ENCODE results near the gene CCRL2.
A peak's percentile ranks its signal among the peaks of the same experiment; 100 is the strongest.

The CCRL2 gene

DNA sequence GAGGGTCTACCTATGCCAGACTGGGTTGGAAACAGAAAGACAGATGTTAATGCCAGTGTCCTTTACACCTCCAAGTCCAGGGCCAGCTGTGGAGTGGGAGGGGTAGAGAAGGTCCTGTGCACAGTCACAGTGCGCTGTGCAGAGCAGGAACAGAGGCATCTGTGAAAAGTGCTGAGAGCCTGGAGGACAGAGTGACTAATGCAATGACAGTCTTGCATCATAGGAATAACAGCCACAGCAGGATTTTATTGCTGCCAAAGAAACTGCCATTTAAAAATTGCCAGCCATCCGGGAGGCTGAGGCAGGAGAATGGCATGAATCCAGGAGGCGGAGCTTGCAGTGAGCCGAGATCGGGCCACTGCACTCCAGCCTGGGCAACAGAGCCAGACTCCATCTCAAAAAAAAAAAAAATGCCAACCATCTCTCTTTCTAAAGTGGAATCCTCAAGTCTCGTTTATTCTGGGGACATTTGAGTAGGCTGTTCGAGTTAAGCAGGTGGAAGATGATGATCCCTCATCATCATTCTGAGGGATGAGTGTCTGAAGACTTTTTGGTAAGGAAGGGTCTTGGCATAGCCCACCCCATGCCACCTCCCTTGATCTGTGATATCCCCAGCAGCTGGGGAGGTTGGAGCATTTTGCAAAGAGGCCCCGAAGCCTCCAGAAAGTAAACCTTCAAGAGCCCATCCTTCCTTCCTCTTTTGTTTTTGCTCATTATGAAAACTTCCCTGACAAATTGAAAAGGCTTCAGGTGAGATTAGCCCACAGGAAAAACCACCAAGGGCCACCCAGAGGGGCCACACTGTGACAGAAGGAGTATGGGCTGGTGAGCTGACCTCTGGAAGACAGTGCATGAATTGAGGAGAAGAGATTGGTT, 45.4 kb upstream of the CCRL2 start (continued):
- TF ChIP-seq ZNF423 (tag by site-specific recombination; IDR thresholded peaks at IDR 0.05) (no peak), ZBTB17 (tag by site-specific recombination; IDR thresholded peaks at IDR 0.05) (peak; percentile 86), MZF1 (tag by site-specific recombination; IDR thresholded peaks at IDR 0.05; ENCODE audit: borderline replicate concordance) (no peak), ZNF792 (tag by site-specific recombination; IDR thresholded peaks at IDR 0.05) (no peak), ZNF335 (tag by site-specific recombination; conservative IDR thresholded peaks at IDR 0.05) (peak; percentile 48; the same call in 1 of the 2 replicates)
- TF ChIP-seq, protein P1, sequence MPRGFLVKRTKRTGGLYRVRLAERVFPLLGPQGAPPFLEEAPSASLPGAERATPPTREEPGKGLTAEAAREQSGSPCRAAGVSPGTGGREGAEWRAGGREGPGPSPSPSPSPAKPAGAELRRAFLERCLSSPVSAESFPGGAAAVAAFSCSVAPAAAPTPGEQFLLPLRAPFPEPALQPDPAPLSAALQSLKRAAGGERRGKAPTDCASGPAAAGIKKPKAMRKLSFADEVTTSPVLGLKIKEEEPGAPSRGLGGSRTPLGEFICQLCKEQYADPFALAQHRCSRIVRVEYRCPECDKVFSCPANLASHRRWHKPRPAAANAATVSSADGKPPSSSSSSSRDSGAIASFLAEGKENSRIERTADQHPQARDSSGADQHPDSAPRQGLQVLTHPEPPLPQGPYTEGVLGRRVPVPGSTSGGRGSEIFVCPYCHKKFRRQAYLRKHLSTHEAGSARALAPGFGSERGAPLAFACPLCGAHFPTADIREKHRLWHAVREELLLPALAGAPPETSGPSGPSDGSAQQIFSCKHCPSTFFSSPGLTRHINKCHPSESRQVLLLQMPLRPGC (tag by site-specific recombination; IDR thresholded peaks at IDR 0.05): no peak

DNA sequence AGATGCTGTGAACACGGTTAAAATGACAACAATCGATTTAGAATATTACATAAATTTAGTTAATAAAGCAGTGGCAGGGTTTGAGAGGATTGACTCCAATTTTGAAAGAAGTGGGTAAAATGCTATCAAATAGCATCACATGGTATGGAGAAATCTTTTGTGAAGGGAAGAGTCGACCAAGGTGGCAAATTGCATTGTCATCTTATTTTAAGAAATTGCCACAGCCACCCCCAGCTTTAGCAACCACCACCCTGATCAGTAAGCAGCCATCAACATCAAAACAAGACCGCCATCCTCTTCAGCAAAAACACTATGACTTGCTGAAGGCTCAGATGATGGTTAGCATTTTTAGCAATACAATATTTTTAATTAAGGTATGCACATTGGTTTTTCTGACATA, 42.0 kb upstream of the CCRL2 start:
- Histone ChIP-seq H3K9me3 (ENCODE audit: control insufficient read depth, insufficient read depth, low read depth, low read length) (no peaks in the 10 kb centered on the region), H3K4me1 (ENCODE audit: control insufficient read depth, insufficient read depth, low read length) (no peaks in the 10 kb centered on the region), H3K4me3 (ENCODE audit: low read depth, low read length) (no peak overlapping the region), H3K27ac (ENCODE audit: extremely low read depth, low read depth, low read length) (no peak overlapping the region), H3K36me3 (ENCODE audit: control insufficient read depth in 2 of 2, insufficient read depth in 1 of 2, low read length in 2 of 2) (no peaks in the 10 kb centered on the region)
- ChIA-PET POLR2A (no interaction called here), CTCF (interaction anchor here (0.5 to 2.3 kb wide), 3 partner anchors 13 to 311 kb away, joined by 3 to 9 read pairs (median 4); no protein-coding TSS in a partner anchor)
- TF ChIP-seq ZNF560 (tag by site-specific recombination; IDR thresholded peaks at IDR 0.05; ENCODE audit: borderline replicate concordance) (no peak), ZNF571 (tag by site-specific recombination; IDR thresholded peaks at IDR 0.05) (no peak), ZNF768 (tag by site-specific recombination; IDR thresholded peaks at IDR 0.05) (no peak), ZNF623 (tag by site-specific recombination; IDR thresholded peaks at IDR 0.05) (no peak), ZIC2 (tag by site-specific recombination; IDR thresholded peaks at IDR 0.05) (no peak), ZNF214 (tag by site-specific recombination; IDR thresholded peaks at IDR 0.05; ENCODE audit: borderline replicate concordance) (no peak), HOXA7 (CRISPR knock-in tag; IDR thresholded peaks at IDR 0.05; ENCODE audit: borderline replicate concordance) (no peak), ZNF114 (tag by site-specific recombination; IDR thresholded peaks at IDR 0.05) (no peak), ZNF530 (tag by site-specific recombination; IDR thresholded peaks at IDR 0.05; ENCODE audit: low read depth) (no peak), ZNF274 (IDR thresholded peaks at IDR 0.05; ENCODE audit: low read length) (no peak), ZNF274 (tag by site-specific recombination; IDR thresholded peaks at IDR 0.05; ENCODE audit: borderline replicate concordance) (no peak), ZNF76 (tag by site-specific recombination; IDR thresholded peaks at IDR 0.05; ENCODE audit: borderline replicate concordance, low read depth) (no peak)
- TF ChIP-seq, protein P2, sequence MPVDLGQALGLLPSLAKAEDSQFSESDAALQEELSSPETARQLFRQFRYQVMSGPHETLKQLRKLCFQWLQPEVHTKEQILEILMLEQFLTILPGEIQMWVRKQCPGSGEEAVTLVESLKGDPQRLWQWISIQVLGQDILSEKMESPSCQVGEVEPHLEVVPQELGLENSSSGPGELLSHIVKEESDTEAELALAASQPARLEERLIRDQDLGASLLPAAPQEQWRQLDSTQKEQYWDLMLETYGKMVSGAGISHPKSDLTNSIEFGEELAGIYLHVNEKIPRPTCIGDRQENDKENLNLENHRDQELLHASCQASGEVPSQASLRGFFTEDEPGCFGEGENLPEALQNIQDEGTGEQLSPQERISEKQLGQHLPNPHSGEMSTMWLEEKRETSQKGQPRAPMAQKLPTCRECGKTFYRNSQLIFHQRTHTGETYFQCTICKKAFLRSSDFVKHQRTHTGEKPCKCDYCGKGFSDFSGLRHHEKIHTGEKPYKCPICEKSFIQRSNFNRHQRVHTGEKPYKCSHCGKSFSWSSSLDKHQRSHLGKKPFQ (tag by site-specific recombination; IDR thresholded peaks at IDR 0.05): no peak
- TF ChIP-seq, protein P3, sequence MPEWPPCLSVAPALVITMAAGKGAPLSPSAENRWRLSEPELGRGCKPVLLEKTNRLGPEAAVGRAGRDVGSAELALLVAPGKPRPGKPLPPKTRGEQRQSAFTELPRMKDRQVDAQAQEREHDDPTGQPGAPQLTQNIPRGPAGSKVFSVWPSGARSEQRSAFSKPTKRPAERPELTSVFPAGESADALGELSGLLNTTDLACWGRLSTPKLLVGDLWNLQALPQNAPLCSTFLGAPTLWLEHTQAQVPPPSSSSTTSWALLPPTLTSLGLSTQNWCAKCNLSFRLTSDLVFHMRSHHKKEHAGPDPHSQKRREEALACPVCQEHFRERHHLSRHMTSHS (tag by site-specific recombination; IDR thresholded peaks at IDR 0.05): no peak
- TF ChIP-seq, protein P4, sequence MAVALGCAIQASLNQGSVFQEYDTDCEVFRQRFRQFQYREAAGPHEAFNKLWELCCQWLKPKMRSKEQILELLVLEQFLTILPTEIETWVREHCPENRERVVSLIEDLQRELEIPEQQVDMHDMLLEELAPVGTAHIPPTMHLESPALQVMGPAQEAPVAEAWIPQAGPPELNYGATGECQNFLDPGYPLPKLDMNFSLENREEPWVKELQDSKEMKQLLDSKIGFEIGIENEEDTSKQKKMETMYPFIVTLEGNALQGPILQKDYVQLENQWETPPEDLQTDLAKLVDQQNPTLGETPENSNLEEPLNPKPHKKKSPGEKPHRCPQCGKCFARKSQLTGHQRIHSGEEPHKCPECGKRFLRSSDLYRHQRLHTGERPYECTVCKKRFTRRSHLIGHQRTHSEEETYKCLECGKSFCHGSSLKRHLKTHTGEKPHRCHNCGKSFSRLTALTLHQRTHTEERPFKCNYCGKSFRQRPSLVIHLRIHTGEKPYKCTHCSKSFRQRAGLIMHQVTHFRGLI (tag by site-specific recombination; IDR thresholded peaks at IDR 0.05): no peak
- TF ChIP-seq, protein P5, sequence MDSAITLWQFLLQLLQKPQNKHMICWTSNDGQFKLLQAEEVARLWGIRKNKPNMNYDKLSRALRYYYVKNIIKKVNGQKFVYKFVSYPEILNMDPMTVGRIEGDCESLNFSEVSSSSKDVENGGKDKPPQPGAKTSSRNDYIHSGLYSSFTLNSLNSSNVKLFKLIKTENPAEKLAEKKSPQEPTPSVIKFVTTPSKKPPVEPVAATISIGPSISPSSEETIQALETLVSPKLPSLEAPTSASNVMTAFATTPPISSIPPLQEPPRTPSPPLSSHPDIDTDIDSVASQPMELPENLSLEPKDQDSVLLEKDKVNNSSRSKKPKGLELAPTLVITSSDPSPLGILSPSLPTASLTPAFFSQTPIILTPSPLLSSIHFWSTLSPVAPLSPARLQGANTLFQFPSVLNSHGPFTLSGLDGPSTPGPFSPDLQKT (IDR thresholded peaks at IDR 0.05; ENCODE audit: borderline replicate concordance, low read depth, low read length): no peak
